GM19395 (cell line): ENCODE data around the gene CTTN.
A peak's percentile ranks its signal among the peaks of the same experiment; 100 is the strongest.

Experiments used
- ATAC-seq: cut with Tn5 transposase; IDR thresholded peaks from one replicate; pipeline ENCODE4 v1.9.1; 2021; ENCODE audit warnings: mild to moderate bottlenecking, moderate library complexity; ENCODE audit not compliant: unreplicated experiment

Gene CTTN

DNA sequence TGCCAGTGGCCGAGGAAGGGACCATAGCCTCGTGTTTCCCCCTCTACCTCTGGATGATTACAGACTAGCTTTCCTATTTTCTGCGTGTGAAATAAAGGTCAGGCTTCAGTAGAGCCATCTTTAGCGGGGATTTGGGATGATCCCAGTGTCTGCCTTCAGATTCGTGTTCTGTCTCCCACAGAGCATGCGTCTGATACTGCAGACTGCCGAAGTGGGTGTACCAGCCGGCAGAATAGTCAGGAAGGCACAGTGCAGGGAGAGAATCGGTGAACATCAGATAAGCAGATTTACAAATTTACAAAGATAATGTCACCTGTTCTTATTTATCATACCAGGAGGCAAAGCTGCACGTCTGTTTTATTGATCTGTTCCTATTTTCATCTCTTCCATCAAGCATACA, 11.1 kb downstream of the CTTN start:
- no peak for ATAC-seq

DNA sequence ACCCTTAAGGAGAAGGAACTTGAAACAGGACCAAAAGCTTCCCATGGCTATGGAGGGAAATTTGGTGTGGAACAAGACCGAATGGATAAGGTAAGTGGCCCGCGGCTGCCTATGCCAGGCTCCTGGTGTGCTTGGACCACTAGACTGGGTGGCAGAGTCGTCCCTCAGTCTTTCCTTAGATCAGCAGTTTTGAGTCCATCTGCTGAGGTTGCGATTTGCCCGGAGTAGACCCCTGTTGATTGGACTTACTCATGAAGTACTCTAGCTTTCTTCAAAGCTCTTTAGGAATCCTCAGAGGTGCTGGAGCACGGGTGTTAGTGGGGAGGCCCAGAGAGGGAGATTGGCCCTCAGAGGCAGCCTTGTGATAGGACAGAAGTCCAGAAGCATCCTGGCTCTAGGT, 11.5 kb downstream of the CTTN start:
- no peak for ATAC-seq

DNA sequence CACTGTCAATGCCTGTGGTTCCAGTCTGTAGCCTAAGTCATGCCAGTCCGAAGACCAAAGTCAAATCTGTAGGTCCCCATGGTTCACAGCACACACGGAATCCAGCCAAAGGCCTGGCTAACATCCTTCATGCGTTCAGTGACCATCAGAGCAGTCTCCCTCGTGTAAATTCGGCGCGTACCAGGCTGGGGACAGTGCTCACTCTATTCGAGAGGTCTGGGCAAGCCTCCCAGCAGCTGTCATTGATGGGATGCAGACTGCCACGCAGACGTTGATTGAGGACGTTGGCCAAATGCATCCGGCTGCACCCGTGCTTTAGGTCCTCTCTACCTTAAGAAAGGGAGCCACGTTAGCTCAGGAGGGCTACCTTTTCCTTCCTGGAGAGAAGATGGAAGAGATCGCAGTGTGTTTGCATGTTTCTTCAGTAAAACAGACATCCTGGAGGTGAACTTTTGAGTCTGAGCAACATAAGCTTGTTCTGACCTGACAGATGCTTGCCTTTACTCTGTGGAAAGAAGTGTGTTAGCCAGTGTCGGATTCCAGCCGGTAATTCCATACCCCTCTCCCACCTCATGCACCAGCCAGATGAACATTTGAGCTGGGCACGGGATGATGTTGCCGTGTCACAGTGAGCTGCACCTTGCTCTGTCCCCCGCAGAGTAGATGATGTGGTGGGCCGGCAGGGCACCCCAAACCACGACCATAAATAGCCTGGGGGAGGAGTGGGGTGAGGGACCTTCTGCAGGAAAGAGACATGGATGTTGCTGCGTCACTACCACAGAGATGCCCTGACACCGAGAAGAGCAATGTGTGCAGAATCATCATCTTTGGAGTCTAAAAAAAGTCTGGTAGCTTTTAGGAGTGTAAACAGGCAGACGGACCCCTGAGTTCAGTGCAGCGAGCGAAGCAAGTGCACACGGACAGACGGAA, 12.2 kb downstream of the CTTN start:
- no peak for ATAC-seq

DNA sequence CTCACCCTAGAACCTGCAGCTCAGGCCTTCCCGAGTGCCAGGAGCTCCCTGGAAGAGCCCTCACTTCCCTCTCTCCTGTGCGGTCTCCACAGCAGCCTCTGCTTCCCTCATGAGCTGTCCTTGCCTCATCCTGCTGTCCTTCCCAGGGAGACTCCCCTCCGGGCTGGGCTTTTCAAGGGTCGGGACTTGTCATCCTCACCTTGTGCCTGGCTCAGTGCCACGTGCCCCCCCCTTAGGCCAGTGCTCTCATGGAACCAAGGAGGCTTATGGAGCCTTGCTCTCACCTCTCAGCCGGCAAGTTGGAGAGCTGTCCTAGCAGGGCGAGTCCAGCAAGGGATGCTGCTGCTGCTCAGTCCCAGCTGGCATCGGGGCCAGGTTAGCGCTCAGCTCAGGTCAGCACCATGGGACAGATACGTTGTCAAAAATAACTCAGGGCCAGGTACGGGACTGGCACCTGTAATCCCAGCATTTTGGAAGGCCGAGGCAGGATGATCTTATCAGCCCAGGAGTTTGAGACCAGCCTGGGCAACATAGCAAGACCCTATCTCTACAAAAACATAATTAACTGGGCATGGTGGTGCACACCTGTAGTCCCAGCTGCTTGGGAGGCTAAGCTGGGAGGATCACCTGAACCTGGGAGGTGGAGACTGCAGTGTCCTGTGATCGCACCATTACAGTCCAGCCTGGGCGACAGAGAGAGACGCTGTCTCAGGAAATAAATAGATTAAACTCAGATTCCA, 13.6 kb downstream of the CTTN start:
- no peak for ATAC-seq

DNA sequence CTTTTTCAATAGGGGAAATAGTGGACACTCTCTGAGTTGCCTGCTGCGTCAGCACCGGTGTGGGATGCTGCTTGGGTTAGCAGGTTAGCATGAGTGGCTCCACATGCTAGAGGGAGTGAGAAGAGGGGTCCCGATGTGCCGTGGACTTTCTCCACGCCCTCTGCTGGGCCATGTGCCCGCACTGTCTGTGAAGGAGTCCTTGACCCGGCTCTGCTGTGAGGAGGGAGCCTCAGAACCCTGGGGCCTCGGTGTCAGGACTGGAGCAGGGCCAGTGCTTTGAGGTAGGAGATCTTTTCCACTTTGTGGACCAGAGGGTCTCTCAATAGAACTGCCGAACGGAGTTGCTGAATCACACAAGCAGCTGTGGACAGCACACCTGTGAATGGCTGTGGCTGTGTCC, 14.8 kb downstream of the CTTN start:
- ATAC-seq: no peak

DNA sequence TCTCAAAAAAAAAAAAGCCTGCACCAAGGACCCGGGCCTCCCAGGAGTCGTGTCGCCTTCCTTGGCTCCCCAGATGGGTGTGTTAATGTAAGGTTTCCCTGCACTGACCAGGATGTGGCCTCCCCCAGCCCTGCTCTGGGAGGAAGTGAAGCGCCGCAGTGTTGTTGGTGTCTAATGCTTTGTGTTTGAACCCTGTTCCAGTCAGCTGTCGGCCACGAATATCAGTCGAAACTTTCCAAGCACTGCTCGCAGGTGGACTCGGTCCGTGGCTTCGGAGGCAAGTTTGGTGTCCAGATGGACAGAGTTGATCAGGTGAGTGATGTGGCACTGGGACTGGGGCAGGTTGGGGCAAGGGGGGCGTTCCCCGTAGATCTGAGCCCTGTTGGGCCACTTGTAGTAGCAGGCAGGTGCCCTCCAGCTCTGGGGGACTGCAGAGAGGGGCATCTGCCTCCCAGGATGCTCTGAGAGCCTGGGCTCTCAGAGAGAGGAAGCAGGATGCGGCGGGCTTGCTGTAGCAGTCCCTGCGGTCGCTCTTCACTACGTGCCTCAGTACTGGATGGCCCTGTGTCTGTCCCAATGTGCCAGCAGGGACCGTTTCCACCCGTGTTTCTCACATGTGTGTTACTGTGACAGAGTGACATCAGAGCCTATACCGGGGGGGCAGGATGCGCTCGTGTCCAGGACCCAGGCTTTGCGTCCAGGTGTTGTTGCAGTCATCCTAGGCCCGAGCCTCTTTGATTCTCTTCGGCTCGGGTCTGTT, 16.2 kb downstream of the CTTN start:
- ATAC-seq: no peak

DNA sequence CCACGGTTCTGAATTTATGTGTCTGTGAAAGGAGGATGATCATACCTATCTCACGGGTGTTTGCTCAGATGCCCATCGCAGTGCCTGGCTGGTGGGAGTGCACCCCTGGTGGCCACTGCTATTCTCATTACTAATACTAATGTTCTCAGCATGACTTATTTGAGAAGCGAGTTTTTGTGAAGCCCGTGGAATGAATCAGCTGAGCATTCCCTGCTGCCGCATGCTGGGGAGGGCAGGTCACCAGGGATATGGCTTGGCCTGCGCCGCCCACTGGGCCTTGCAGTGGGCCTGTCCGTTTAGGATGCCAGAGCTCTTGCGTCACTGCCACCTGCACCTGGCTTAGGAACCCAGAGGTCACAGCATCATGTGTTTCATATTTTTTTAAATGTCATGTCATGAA, 16.9 kb downstream of the CTTN start:
- ATAC-seq: no peak

DNA sequence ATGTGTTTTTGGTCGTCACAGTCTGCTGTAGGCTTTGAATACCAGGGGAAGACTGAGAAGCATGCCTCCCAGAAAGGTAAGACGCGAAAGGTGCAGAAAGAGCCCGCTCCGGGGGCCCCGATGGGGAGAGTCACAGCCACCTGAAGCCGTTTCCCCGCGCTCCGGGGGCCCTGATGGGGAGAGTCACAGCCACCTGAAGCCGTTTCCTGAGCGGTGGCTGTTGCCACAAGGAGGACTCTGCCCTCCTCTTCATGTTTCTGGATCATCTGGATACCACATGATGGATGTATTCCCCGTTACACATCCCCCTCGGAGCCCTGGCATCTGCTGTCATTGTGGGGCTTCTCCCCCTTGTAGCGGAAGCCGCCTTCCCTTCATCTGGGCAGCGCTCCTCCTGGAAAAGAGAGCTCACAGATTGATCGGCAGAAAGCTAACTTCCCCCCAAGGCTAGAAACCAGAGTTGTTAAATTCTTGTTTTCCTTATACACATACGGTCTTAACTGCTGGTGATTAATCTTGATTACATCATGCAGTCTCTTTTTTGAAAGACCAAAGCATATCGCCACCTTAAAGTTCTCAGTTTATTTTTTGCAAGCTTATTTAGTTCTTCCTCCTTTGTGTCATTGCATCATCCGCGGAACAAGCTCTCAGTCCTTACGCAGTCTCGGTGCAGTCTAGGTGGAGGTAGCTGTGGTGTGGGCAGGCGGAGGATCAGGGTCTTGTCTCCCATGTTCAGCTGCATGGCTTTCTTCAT, 17.5 kb downstream of the CTTN start:
- ATAC-seq: no peak

DNA sequence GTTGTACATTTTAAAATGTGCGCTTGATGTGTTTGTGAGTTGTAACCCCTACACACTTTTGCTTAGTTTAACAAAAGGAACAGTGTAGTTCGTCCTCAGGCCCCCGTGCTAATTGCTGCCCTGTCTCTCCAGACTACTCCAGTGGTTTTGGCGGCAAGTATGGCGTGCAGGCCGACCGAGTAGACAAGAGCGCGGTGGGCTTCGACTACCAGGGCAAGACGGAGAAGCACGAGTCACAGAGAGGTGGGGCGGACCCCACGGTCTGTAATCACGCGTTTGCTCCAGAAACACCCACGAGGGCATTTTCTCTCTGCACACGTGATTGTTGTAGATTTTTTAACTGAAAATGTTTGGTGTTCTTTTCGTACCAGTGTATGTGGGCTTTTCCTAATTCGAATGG, 18.6 kb downstream of the CTTN start:
- ATAC-seq: no peak

DNA sequence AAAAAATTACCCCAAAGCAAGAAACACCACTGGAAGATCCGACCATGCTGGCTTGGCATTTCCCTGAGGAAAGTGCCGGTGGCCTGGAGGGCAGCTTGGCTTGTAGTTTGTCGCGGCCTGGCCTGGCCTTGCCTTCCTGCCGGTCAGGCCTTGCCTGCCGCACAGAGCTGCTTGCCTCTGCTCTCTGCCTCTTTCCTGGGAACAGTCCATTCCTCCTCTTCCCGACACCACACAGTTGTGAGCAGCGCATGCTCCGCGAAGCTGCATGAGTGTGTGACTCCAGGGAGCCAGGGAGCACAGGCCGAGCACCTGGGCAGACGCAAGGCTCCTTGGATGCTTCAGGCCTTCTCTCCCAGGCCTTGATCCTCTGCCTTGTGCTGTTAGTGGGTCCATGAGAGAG, 19.8 kb downstream of the CTTN start:
- no peak for ATAC-seq

DNA sequence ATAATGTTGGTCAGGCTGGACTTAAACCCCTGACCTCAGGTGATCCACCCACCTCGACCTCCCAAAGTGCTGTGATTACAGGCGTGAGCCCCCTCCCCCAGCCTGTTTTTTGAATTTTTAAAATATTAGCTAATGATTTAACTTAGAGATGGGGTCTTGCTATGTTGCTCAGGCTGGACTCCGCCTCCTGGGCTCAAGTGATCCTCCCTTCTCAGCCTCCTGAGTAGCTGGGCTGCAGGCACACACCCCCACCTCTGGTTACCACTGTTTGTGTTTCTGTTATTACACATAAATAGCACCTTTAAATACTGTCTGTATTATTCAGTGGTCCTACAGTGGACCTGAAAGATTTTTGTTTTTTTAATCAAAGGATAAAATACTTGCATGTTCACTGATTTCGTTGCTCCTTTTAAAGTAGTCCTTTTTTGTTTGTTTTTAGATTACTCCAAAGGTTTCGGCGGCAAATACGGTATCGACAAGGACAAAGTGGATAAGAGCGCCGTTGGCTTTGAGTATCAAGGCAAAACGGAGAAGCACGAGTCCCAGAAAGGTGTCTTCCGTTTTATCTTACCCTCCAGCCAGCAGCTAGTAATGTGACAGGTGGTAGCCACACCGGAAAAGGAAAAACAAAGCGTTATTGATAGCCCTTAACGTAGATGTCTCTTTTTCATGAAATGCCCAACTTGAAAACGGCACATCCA, 21.1 kb downstream of the CTTN start:
- no peak for ATAC-seq

DNA sequence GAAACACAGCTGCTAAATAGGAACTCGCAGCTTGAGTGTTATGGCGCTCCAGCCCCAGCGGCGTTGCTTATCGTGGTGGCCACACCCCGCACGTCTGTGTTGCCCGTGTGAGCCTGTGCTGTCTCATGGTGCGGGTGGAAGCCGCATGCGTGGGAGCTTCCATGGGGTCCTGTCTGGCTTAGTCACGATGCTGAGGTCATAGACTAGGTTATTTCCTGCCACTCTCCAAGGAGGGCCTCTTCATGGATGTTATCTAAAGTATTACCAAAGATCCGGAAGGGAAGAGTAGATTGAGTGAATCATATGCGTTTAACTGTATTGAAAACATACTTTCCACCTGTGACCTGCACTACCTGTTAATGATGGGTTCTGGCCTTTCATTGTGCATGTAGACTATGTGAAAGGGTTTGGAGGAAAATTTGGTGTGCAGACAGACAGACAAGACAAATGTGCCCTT, 21.7 kb downstream of the CTTN start:
- ATAC-seq: no peak

DNA sequence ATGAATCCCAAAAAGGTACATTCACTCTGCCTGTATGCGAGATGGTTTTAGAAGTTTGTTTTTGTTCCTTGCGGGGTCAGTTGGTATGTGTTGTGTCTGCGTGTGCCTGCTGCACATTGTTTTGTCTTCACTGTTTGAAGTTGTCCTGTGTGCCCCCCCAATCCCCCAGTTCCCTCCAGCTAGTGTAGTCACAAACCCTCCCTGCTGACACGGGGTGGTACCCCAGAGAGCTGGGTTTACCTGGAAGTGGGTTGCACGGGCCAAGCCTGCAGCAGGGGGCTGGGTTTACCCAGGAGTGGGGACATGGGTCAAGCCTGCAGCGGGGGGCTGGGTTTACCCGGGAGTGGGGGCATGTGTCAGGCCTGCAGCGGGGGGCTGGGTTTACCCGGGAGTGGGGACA, 22.2 kb downstream of the CTTN start:
- ATAC-seq: no peak

DNA sequence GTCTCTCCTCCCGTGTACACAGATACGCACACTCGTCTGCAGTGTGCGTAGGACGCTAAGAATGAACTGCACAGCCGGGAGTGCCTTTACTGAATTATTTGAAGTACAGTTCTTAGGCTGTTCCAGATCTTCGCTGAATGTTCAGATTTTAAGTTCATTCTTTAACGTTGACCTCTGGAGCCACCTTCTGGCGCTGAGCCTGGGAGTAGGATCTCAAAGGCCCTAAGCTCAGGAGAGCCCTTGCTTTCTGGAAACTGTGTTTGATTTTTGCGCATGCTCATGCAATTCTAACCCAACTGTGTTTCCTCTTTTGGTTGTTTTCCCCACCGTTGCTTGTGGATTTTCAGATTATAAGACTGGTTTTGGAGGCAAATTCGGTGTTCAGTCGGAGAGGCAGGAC, 22.8 kb downstream of the CTTN start:
- ATAC-seq: no peak

DNA sequence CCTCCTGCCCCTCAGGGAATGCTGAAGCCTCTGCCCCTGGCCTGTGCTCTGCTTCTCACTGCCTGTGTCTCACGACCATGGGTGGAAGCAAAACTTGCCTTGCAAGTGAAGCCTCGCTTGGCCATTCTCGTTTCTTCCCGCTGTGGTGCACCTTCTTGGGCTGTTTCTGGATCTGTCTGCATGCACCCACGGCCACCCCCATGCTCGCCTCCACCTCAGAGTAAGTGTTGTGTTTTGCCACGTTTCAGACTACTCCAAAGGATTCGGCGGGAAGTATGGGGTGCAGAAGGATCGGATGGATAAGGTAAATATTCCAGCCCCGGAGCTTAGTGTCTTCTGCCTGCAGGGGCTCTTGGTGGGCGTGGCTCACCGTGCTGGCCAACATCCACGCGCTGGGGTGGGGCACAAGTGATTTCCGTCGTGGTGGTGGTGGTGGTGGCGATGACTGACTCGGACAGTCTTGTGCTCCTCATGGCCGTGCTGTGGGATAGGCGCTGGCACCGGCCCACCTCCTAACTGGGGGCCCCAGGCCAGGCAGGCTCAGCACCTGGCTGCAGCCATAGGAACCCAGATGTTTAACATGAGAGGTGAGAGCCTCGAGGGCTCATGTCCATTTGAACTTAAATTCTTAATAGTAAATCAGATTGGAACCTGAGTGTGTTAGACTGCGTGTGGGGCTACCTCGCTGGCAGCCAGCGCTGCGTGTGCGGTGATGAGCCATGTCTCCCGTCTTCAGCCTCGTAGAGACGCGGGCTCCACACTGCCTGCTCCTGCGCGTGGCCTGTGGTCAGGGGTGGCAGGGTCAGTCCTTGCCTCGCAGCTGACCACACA, 24.6 kb downstream of the CTTN start:
- no peak for ATAC-seq

DNA sequence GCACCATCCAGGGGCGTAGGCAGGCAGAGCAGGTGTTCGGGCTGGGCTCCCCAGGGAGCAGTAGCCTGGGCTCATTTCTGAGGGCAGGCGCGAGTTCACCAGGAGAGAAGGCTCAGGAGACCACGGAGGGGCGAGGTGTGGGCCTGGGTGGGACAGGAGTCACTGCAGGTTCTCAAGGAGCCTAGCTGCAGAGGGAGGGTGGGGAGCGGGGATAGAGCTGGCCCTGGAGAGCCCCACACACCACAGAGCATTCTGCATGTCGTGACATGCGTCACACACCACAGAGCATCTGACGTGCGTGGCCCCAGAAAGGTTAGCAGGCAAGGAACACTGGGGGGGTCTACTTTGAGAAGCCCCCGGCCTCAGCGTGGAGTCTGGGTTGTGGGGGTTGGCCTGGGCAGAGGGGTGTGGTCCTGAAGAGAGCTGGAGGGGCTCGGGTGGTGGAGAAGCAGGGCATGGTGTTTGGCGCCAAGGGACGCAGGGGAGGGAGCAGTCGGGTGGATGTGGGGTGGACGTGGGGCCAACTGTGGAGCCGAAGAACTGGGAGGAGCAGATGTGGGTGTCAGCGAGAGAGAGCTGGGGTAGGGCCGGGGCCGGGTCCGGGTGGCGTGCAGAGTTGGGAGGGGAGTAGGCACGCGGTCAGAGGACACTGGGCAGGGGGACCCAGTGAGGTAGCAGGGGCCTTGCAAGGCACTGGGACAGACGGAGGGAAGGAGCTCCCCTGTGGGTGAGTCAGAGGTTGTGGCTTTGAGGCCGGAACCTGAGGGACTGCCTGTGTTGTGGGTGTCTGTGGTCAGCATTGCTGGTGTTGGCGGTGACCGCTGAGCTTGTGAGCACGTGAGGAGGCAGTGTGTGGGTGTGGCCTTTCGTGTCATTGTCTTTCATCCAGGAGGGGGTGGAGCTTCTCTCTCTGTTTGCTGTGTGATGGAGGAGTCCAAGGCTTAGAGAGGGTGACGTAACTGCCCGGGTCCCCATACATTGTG, 25.5 kb downstream of the CTTN start:
- peak; percentile 44 for ATAC-seq

DNA sequence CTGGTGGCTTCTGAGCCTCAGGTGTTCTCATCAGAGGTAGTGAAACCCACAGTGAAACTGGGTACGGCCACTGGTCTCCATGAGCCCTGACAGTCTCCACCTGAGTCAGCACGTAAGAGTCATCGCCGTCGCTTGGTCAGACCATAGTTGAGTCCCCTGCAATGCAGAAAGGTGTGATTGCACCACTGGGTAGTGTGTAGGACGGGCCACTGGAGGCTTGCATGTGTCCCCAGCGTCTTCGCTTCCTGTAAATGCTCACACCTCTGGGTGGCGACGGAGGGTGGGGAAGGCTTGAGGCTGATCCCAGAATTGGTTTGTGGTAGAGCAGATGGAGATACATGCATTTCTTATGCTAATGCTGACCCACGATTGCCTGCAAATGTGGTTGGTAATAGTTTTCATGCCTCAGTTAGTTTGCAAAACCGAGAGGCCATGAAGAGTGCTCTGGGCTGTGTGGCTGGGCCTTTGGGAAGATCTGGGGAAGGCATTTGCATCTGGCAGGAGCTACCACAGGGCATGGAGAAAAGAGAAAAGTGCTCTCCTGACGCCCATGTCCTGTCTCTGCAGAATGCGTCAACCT, 26.5 kb downstream of the CTTN start:
- ATAC-seq: no peak

DNA sequence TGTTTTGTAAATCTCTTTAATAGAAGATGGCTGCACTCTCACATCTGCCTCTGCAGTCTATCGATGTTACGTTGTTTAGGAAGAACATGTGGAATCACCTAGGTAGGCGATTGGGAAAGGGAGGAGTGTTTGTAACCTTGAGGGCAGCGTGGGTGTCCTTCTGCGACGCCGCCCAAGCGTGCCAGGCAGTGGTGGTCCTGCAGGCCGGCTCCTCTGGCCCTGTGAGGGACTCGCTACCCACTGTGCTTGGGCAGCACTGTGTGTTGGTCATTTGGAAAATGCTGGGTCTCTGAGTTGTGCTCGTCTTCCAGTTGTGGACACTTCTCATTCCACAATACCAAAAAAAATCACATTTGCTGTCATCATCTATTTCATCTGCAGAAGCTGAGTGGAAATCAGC, 29.1 kb downstream of the CTTN start:
- no peak for ATAC-seq
